CD14-positive monocyte (primary cell): ENCODE data around the gene ASAP3. TPM values are rescaled to one million over a fixed set of nuclear protein-coding genes. Genes with fewer than 3 reads are reported as not detected.
A peak's percentile ranks its signal among the peaks of the same experiment; 100 is the strongest.

Source experiments
- DNase-seq, 3 donors: peaks; one replicate each; pipeline ENCODE4 v3.0.0-alpha.2; 2011 to 2022
- H2AFZ ChIP-seq: 2 replicates; pipeline ENCODE4 v1.6.0; 2012; ENCODE audit warnings: mild to moderate bottlenecking, low read depth, low read length, inconsistent platforms; ENCODE audit not compliant: insufficient read depth, poor library complexity, severe bottlenecking
- H3K27ac ChIP-seq, 2 donors: 1 replicate in 1 of 2; 2 replicates in 1 of 2; pipeline ENCODE4 v1.5.1; 2012 to 2013; ENCODE audit warnings: low read length in 2 of 2, control low read depth in 1 of 2, inconsistent platforms in 1 of 2, low read depth in 1 of 2, mild to moderate bottlenecking in 1 of 2
- H3K27me3 ChIP-seq, 2 donors: one replicate each; pipeline versions ENCODE4 v1.6.0 to v1.6.1; 2011 to 2013; ENCODE audit warnings: low read length in 2 of 2; ENCODE audit not compliant: control insufficient read depth in 2 of 2, insufficient read depth in 2 of 2
- H3K36me3 ChIP-seq, 2 donors: replicated peaks in 1 of 2; 1 replicate in 1 of 2; 2 replicates in 1 of 2; pipeline versions ENCODE4 v1.5.1 to v1.6.1; 2012 to 2013; ENCODE audit warnings: low read length in 2 of 2, control low read depth in 1 of 2, inconsistent platforms in 1 of 2, mild to moderate bottlenecking in 1 of 2; ENCODE audit not compliant: insufficient read depth in 2 of 2, control insufficient read depth in 1 of 2
- H3K4me1 ChIP-seq, 2 donors: 1 replicate in 1 of 2; 2 replicates in 1 of 2; pipeline versions ENCODE4 v1.5.1 to v1.6.1; 2012 to 2013; ENCODE audit warnings: low read length in 2 of 2, control low read depth in 1 of 2, inconsistent platforms in 1 of 2, mild to moderate bottlenecking in 1 of 2, moderate library complexity in 1 of 2; ENCODE audit not compliant: insufficient read depth in 2 of 2, control insufficient read depth in 1 of 2
- H3K4me2 ChIP-seq: replicated peaks from 2 replicates; pipeline ENCODE3; 2012; ENCODE audit warnings: low read length, moderate library complexity, mild to moderate bottlenecking; ENCODE audit not compliant: poor library complexity, severe bottlenecking; ENCODE audit errors: extremely low read depth
- H3K4me3 ChIP-seq, 3 experiments: fragments of 200-600 bp in 1 of 3; sonication (generic) in 1 of 3; replicated peaks in 1 of 3; 1 replicate in 2 of 3; 2 replicates in 1 of 3; pipeline ENCODE4 v1.5.1; 2011 to 2013; ENCODE audit warnings: low read length in 3 of 3, mild to moderate bottlenecking in 3 of 3, control low read depth in 2 of 3, low read depth in 2 of 3, inconsistent platforms in 1 of 3, moderate library complexity in 1 of 3
- H3K79me2 ChIP-seq: 2 replicates; pipeline ENCODE4 v1.6.0; 2012; ENCODE audit warnings: mild to moderate bottlenecking, control low read depth, inconsistent platforms, low read length, moderate library complexity; ENCODE audit not compliant: insufficient read depth
- H3K9ac ChIP-seq: 2 replicates; pipeline ENCODE4 v1.6.0; 2017; ENCODE audit warnings: low read length, mild to moderate bottlenecking; ENCODE audit not compliant: insufficient read depth, poor library complexity, severe bottlenecking
- H3K9me3 ChIP-seq, 2 donors: replicated peaks in 1 of 2; 1 replicate in 1 of 2; 2 replicates in 1 of 2; pipeline versions ENCODE4 v1.5.1 to v1.6.1; 2012 to 2013; ENCODE audit warnings: low read length in 2 of 2, control low read depth in 1 of 2; ENCODE audit not compliant: control insufficient read depth in 1 of 2, insufficient read depth in 1 of 2
- H4K20me1 ChIP-seq: 2 replicates; pipeline ENCODE4 v1.6.0; 2012; ENCODE audit warnings: mild to moderate bottlenecking, low read length, control low read depth, moderate library complexity; ENCODE audit not compliant: insufficient read depth
- H3K27ac Mint-ChIP-seq, 7 donors: one replicate each; pipeline ENCODE4 v1.8.0; 2020; ENCODE audit warnings: mild to moderate bottlenecking in 7 of 7, mixed read lengths in 7 of 7, moderate library complexity in 6 of 7, inconsistent platforms in 2 of 7
- H3K27me3 Mint-ChIP-seq, 3 donors: one replicate each; pipeline ENCODE4 v1.8.0; 2021 to 2022; ENCODE audit warnings: low read depth in 3 of 3, mild to moderate bottlenecking in 3 of 3, mixed read lengths in 3 of 3, moderate library complexity in 3 of 3, inconsistent platforms in 1 of 3
- H3K36me3 Mint-ChIP-seq, 2 donors: one replicate each; pipeline ENCODE4 v1.8.0; 2020; ENCODE audit warnings: mixed read lengths in 2 of 2, inconsistent platforms in 1 of 2, mild to moderate bottlenecking in 1 of 2
- H3K4me1 Mint-ChIP-seq: one replicate; pipeline ENCODE4 v1.8.0; 2020; ENCODE audit warnings: mild to moderate bottlenecking, mixed read lengths
- H3K4me3 Mint-ChIP-seq, 2 donors: one replicate each; pipeline ENCODE4 v1.8.0; 2020; ENCODE audit warnings: mild to moderate bottlenecking in 2 of 2, mixed read lengths in 2 of 2, moderate library complexity in 1 of 2
- H3K9me3 Mint-ChIP-seq, 7 donors: one replicate each; pipeline ENCODE4 v1.8.0; 2020 to 2022; ENCODE audit warnings: mixed read lengths in 7 of 7, mild to moderate bottlenecking in 6 of 7, moderate library complexity in 6 of 7, inconsistent platforms in 2 of 7
- WGBS: methylation state at CpG from one replicate; pipeline ENCODE4 v1.1.5; 2013; ENCODE audit warnings: missing lambda C conversion rate; ENCODE audit not compliant: insufficient coverage; 5-methylcytosine and 5-hydroxymethylcytosine counted together
- intact Hi-C, 2 donors: fragments of 100-400 bp; cut with micrococcal nuclease; formaldehyde crosslinking; loops; one replicate each; pipeline versions ENCODE4 v1.15.0 to v1.15.1; 2023
- polyA plus RNA-seq, 3 donors: library from polyadenylated mRNA; depleted of rRNA in 1 of 3; unstranded in 2 of 3; stranded (reverse) in 1 of 3; fragments of 300-500 nt in 2 of 3; fragments of >200 nt in 1 of 3; fragmentation: Illumina TruSeq in 2 of 3; gene quantifications; 1 replicate in 2 of 3; 2 replicates in 1 of 3; pipeline ENCODE4 v1.2.3, GENCODE V29; 2012 to 2021
- TF ChIP-seq, protein P1 (sequence below): fragments of 200-600 bp; IDR thresholded peaks from one replicate; pipeline ENCODE4 v1.8.0; 2022; ENCODE audit warnings: antibody characterized with exemption, mild to moderate bottlenecking

The ASAP3 gene
- polyA plus RNA-seq, 3 donors: 0.27 to 1.1 TPM; not detected in 1

DNA sequence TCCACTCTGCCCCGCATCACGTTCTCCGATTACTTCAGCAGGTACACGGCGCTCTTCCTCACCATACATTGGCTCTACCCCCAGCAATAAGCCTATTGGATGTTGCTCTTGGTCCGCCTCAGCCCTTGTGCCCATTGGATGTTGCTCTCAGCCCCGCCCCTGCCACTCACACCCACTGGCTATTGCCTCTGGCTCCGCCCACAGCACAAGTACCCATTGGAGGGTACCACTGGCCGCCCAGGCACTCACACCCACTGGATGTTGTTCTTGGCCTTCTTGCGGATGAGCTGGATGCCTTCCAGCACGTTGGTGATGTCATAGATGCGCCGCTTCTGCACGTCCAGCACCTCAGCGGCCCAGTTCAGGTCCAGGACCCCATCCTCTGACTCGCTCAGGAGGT is 37.6 kb upstream of the ASAP3 start:
- Histone ChIP-seq H3K36me3 (peaks cover 34 to 53% of the 10 kb centered on the region in 2 donors), H3K79me2 (peaks cover 66% of the 10 kb centered on the region), H3K27me3 (no peaks in the 10 kb centered on the region), H3K27ac (peak overlapping the region; percentile 43 to 99), H2AFZ (no peak overlapping the region), H3K4me2 (no peak overlapping the region), H3K9ac (no peak overlapping the region), H3K4me1 (peaks cover 50 to 51% of the 10 kb centered on the region in 2 donors), H3K9me3 (no peaks in the 10 kb centered on the region), H4K20me1 (no peaks in the 10 kb centered on the region), H3K4me3 (no peak overlapping the region)
- peaks cover 30 to 60% of the 10 kb centered on the region in 2 donors for H3K36me3 Mint-ChIP-seq
- over 99% methylated on average over 11 of the region's 16 CpGs for WGBS
- peaks cover 0 to 2% (median 0%) of the 10 kb centered on the region in 7 donors for H3K9me3 Mint-ChIP-seq
- H3K4me3 Mint-ChIP-seq: no peak overlapping the region
- TF ChIP-seq, protein P1, sequence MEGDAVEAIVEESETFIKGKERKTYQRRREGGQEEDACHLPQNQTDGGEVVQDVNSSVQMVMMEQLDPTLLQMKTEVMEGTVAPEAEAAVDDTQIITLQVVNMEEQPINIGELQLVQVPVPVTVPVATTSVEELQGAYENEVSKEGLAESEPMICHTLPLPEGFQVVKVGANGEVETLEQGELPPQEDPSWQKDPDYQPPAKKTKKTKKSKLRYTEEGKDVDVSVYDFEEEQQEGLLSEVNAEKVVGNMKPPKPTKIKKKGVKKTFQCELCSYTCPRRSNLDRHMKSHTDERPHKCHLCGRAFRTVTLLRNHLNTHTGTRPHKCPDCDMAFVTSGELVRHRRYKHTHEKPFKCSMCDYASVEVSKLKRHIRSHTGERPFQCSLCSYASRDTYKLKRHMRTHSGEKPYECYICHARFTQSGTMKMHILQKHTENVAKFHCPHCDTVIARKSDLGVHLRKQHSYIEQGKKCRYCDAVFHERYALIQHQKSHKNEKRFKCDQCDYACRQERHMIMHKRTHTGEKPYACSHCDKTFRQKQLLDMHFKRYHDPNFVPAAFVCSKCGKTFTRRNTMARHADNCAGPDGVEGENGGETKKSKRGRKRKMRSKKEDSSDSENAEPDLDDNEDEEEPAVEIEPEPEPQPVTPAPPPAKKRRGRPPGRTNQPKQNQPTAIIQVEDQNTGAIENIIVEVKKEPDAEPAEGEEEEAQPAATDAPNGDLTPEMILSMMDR: no peak
- no peaks in the 10 kb centered on the region for H3K27me3 Mint-ChIP-seq
- peaks cover 54% of the 10 kb centered on the region for H3K4me1 Mint-ChIP-seq
- H3K27ac Mint-ChIP-seq: peak overlapping the region in 6 of 7 donors; percentile 90 to 98 (median 94)
- intact Hi-C loops: no loop called here
- no peak for DNase-seq

GRCh38 chr1:23517581-23517980 is 33.6 kb upstream of the ASAP3 start:
- peaks cover 14% of the 10 kb centered on the region for H3K4me1 Mint-ChIP-seq
- no peak overlapping the region for H3K27ac ChIP-seq
- H3K27ac Mint-ChIP-seq: peak overlapping the region in 1 of 7 donors; percentile 3
- H3K36me3 Mint-ChIP-seq: peaks cover 61 to 93% of the 10 kb centered on the region in 2 donors
- no peak for DNase-seq
- H2AFZ ChIP-seq: no peak overlapping the region
- 90% methylated on average over 5 of the region's 9 CpGs for WGBS
- H3K4me3 ChIP-seq: no peak overlapping the region
- intact Hi-C loops: no loop called here
- H3K27me3 ChIP-seq: no peaks in the 10 kb centered on the region
- TF ChIP-seq, protein P1: no peak
- peaks cover 32% of the 10 kb centered on the region for H3K79me2 ChIP-seq
- H3K27me3 Mint-ChIP-seq: no peaks in the 10 kb centered on the region
- H3K9me3 ChIP-seq: no peaks in the 10 kb centered on the region
- H3K4me3 Mint-ChIP-seq: no peak overlapping the region
- H3K4me2 ChIP-seq: no peak overlapping the region
- H4K20me1 ChIP-seq: no peaks in the 10 kb centered on the region
- no peak overlapping the region for H3K9ac ChIP-seq
- H3K4me1 ChIP-seq: peaks cover 10 to 11% of the 10 kb centered on the region in 2 donors
- H3K36me3 ChIP-seq: peaks cover 62 to 92% of the 10 kb centered on the region in 2 donors
- H3K9me3 Mint-ChIP-seq: peaks cover 0 to 2% (median 0%) of the 10 kb centered on the region in 7 donors
